GM19463 (cell line): ENCODE measurements around the gene PHLPP1.

Experiments
- ATAC-seq: cut with Tn5 transposase; IDR thresholded peaks from one replicate; pipeline ENCODE4 v1.9.1; 2021; ENCODE audit warnings: mild to moderate bottlenecking, moderate library complexity; ENCODE audit not compliant: unreplicated experiment

The PHLPP1 gene

DNA sequence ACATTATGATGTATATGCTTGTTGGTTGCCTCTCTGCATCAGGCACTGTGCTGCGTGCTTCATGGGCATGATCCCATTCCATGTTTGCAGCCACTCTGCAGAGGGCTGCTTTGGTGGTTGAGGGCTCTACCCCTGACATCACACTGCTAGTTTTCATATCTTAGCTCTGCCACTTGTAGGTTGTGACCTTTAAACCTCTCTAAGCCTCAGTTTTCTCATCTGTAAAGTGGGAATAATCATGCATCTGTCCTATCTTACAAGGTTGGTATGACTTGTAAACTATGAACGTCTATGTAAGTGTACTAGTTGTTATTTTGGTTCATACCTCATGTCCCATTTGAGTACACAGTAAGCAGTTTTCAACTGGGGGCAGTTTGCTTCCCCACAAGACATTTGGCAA lies 260.4 kb downstream of the PHLPP1 start:
- no peak for ATAC-seq

DNA sequence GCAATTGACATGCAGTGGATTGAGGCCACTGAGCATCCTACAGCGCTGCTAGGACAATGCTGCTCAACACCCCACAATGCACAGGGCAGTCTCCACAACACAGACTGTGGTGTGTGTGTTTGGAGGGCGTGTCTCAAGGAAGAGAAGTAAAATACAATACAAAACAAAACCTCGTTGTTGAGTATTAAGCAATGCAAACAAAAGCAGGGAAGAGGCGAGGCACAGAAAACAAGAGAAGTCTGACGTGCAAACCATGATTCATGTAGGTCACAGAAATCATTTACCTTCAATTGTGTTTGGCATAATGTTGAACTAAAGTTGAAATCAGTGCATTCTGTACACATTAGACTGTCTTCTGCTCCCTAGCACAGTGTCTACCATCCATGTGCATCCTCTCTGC lies 260.9 kb downstream of the PHLPP1 start:
- ATAC-seq, result no peak

DNA sequence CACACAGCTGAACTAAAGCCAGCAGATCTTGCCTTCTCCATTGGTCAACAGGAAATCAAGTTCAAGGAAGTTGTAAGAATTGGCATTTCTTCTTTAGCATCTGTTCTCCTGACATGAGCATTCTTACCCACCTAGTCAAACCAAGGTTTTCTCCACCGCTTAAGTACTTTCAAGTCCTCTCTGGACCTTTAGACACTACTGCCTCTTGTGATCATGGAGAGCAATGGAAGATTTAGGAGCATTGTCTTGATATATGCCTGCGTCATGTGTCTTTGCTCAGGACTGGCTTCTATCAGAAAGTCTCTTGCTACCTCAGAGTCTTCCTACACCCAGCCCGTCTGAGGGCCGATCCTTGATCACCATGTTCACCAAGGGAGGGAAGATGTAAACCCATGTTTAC lies 262.2 kb downstream of the PHLPP1 start:
- ATAC-seq, result no peak

- no peak for ATAC-seq
Measured at GRCh38 chr18:62978251-62979049, 263.1 kb downstream of the PHLPP1 start.

- ATAC-seq, result no peak
Measured at GRCh38 chr18:62979176-62979575, 263.8 kb downstream of the PHLPP1 start.

DNA sequence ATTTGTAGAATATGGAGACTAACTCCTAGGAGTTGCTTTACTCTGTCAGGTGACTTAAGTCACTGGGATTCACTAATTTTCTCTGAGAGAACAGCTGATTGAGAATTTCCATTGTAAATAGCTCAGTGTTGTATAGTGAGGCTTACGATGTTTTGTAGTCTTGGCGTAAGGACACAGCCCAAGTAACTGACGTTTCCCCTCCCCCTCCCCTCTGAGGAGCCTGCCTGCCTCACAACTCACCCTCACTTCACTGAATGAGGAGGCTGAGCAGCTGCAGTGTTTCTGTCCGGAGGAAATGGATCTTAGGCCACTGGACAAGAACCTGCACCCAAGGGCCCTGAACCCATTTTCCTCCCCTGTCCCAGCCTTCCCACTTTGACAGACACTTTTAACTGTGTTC lies 264.6 kb downstream of the PHLPP1 start:
- ATAC-seq, result no peak

- ATAC-seq, result no peak
Measured at GRCh38 chr18:62981566-62981965, 266.2 kb downstream of the PHLPP1 start.

DNA sequence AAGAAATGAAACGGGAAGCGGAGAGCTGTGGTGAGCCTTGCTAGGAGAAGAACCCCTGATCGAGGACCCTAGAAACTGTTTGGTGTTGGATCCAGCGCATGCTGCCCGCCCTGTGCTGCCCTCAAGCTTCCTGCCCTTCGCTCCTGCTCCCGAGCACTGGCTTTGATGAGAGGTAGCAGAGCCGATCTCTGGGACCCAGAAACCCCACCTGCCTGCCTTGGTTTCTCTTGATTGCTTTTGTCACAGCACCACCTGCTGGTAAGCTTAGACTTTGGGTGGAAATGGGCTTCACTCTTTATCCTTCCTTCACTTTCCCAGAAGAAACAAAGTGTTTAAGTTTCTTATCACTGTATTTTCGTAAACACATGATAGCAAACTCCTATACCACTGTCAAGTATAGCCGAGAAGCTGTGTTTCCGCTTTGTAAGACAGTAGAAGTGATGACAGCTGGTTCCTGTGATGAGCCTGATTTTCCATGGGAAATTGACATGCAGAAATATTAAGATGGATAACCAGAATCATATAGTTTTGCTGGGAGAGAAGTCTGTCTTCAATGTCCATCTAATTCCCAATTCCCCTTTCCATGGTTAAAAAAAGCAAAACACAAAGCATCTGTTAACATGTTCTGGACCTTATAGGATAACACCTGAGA lies 267.4 kb downstream of the PHLPP1 start:
- peak; percentile 69 for ATAC-seq

- no peak for ATAC-seq
Measured at GRCh38 chr18:62984656-62985315, 269.4 kb downstream of the PHLPP1 start.

DNA sequence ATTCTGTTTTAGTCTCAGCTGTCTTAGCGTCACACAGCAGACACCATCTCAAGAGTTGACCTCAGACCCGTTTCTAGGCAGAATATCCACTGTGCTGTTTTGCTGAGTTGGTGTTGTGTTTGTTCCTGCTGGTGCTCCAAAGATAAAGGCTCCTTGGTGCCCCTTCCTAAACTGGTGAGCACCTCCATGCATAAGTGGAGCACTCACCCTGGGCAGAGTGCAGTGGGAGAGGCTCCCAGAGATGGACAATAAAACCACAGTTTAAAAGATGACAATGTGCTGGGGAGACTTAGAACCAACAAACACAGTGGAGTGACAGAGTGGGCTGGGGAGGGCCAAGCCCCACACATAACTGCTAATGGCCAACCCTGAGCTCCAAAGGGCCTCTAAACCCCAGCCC lies 271.1 kb downstream of the PHLPP1 start:
- no peak for ATAC-seq

GRCh38 chr18:62987055-62987830 lies 271.9 kb downstream of the PHLPP1 start:
- ATAC-seq, result no peak

DNA sequence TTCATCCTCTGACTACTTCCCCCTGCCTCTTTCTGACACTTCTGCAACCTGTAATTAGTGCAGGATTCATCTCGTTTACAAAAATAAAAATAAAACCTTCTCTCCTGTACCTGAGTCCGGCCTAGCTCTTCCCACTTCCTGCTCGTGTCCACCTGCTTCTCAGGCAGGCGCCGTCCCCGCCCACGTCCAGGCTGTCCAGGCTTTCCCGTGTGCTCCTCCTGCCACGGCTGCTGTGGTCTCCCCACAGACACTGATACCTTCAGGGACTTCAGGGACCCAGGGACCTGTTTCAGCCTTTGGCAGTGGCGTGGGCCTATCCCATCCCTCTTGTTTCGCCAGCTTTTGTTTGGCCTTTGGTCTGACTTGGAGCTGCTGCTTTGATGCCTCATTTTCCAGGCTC lies 272.5 kb downstream of the PHLPP1 start:
- ATAC-seq, result no peak

- no peak for ATAC-seq
Measured at GRCh38 chr18:62988471-62988870, 273.1 kb downstream of the PHLPP1 start.

GRCh38 chr18:62989195-62989594 lies 273.9 kb downstream of the PHLPP1 start:
- ATAC-seq, result no peak

DNA sequence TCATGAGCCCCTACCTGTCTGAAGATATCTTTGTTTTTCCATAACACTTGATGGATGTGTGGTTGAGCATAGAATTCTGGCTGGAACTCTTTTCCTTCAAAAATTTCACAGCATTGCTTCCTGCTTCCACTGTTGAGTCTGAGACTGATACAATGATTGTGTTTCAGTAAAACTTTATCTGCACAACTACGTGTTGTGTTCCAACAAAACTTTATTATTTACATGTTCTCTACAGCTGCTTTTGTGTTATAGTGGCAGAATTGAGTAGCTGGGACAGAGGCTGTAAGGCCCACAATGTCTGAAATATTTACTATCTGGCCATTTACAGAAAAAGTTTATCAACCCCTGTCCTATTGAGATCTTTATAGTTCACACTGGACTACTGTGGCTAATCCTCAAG lies 275.3 kb downstream of the PHLPP1 start:
- no peak for ATAC-seq

GRCh38 chr18:62991389-62991788 lies 276.0 kb downstream of the PHLPP1 start:
- no peak for ATAC-seq

DNA sequence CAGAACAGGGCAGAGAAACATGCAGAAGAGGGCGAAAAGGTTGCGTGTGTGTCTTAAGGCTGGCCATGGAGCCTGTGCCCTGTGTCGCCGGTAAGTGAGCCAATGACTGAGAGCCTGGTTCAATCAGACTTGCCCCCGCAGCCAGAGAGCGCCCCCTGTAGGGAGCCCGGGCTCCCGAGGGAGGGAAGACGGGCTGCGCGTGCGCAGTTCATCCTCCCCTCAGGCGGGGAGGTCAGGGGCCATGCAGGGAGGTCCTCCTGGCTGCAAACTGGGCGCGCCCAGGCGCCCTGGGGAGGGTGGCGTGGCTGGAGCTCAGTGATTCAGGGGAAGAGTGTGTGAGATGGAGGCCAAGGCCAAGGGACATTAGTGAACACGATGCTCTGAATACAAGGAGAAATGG lies 276.6 kb downstream of the PHLPP1 start:
- ATAC-seq, result no peak

GRCh38 chr18:62992877-62993365 lies 277.6 kb downstream of the PHLPP1 start:
- no peak for ATAC-seq

DNA sequence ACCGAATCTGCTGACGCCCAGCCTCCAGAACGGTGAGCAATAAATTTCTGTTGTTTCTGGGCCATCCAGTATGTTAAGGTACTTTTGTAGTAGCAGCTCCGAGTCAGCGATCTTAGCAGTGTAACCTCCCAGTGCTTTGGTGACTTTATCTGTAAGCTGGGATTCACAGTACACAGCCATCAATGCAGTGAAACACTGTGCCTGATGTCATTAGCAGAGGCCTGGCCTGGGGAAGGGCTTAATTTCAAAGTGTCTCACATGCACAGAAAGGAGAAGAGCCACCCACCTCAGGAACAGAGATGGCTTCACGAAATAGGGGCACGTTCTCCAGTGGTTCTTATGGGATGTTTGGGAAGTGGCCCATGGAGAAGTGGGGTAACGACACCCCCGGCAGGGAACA lies 281.2 kb downstream of the PHLPP1 start:
- no peak for ATAC-seq

- ATAC-seq, result no peak
Measured at GRCh38 chr18:62997076-62997475, 281.7 kb downstream of the PHLPP1 start.

- ATAC-seq, result no peak
Measured at GRCh38 chr18:62998443-62998842, 283.1 kb downstream of the PHLPP1 start.
